Fibroblast of the aortic adventitia (primary cell): ENCODE results near the gene CHTOP. TPM values are rescaled to one million over a fixed set of nuclear protein-coding genes. Genes with fewer than 3 reads are reported as not detected.

Source experiments
- DNase-seq: peaks from one replicate; pipeline ENCODE4 v3.0.0-alpha.2; 2010; ENCODE audit warnings: low read depth
- H3K4me3 ChIP-seq: 2 replicates; pipeline ENCODE4 v1.5.1; 2011; ENCODE audit warnings: low read depth, mild to moderate bottlenecking, control low read depth, low read length, moderate library complexity
- small RNA-seq: library from RNA; depleted of rRNA; stranded (forward); fragments of <200 nt; gene quantifications from one replicate; pipeline ENCODE3, GENCODE V24; 2012
- total RNA-seq: library from RNA; depleted of rRNA; stranded (reverse); fragments of >200 nt; gene quantifications from 2 replicates; pipeline ENCODE4 v1.2.3, GENCODE V29; 2012; ENCODE audit warnings: low replicate concordance
- TF ChIP-seq, protein P1 (sequence below): IDR thresholded peaks from 2 replicates; pipeline ENCODE4 v1.5.1; 2011; ENCODE audit warnings: mild to moderate bottlenecking, low read length, control low read depth, inconsistent platforms; ENCODE audit not compliant: insufficient read depth

The CHTOP gene
- total RNA-seq, 1 donor, result 44.6 TPM

DNA sequence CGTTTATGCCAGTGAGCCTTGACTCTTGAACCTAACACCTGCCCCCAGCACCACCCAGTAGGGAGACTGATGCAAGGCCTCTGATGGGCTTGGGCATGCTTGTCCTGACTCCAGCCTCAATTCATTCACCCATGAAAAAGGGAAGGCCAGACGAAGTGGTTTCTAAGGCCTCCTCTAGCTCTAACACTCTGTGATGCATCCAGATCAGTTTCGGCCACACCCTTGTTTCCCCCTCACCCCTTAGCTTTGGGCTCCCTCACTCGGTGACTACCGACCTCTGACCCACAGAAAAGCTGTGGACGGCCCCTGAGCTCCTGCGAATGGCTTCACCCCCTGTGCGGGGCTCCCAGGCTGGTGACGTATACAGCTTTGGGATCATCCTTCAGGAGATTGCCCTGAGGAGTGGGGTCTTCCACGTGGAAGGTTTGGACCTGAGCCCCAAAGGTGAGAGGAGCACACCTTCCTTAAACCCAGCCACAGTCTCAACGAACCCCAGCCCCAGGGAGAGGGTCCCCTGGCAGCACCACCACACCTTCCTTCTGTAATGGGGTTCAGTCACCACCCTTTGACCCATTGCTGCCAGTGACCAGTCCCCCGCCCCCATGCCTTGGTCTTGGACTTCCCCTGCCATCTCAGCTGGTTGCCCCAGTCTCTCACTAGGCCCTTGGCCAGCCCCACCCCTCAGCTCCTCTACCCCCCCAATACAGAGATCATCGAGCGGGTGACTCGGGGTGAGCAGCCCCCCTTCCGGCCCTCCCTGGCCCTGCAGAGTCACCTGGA, 53.7 kb downstream of the CHTOP start:
- no peak for DNase-seq
- H3K4me3 ChIP-seq, result no peak overlapping the region
- TF ChIP-seq, protein P1, sequence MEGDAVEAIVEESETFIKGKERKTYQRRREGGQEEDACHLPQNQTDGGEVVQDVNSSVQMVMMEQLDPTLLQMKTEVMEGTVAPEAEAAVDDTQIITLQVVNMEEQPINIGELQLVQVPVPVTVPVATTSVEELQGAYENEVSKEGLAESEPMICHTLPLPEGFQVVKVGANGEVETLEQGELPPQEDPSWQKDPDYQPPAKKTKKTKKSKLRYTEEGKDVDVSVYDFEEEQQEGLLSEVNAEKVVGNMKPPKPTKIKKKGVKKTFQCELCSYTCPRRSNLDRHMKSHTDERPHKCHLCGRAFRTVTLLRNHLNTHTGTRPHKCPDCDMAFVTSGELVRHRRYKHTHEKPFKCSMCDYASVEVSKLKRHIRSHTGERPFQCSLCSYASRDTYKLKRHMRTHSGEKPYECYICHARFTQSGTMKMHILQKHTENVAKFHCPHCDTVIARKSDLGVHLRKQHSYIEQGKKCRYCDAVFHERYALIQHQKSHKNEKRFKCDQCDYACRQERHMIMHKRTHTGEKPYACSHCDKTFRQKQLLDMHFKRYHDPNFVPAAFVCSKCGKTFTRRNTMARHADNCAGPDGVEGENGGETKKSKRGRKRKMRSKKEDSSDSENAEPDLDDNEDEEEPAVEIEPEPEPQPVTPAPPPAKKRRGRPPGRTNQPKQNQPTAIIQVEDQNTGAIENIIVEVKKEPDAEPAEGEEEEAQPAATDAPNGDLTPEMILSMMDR, result no peak

DNA sequence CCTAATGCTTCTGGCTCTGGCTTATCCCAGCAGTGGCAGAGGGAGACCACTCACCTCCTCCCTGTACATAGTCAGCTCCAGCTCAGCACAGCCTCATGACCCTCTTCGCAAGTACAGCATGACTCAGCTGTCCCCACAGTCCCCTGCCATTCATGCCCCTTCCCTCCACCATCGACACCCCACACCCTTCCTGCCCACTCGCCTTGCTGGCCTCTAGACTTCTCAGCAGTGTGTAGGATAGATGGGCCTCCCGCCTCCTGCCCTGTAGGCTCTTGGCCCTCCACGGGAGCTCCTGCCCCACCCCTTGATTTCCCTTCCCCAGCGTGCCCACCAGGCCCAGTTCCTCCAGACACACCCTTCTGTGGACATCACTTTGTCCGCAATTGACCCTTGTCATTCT, 54.4 kb downstream of the CHTOP start:
- DNase-seq, result no peak
- TF ChIP-seq, protein P1, result no peak
- no peak overlapping the region for H3K4me3 ChIP-seq

DNA sequence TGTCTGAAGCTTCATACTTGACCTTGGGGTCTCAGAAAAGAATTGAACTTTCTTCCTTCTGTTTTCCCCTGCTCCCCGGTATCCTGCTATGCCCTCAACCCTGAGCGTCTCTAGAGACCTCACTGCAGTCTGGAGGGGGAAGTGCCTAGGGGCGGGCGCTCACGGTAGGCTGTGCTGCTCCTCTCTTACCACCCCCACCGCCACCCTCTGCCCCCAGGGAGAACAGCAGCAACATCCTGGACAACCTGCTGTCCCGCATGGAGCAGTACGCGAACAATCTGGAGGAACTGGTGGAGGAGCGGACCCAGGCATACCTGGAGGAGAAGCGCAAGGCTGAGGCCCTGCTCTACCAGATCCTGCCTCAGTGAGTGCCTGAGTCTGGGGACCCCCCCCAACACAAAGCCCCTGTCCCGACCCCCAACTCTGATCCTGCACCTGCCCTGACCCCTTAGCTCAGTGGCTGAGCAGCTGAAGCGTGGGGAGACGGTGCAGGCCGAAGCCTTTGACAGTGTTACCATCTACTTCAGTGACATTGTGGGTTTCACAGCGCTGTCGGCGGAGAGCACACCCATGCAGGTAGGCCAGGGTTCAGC, 55.0 kb downstream of the CHTOP start:
- no peak overlapping the region for H3K4me3 ChIP-seq
- TF ChIP-seq, protein P1, result no peak
- no peak for DNase-seq

DNA sequence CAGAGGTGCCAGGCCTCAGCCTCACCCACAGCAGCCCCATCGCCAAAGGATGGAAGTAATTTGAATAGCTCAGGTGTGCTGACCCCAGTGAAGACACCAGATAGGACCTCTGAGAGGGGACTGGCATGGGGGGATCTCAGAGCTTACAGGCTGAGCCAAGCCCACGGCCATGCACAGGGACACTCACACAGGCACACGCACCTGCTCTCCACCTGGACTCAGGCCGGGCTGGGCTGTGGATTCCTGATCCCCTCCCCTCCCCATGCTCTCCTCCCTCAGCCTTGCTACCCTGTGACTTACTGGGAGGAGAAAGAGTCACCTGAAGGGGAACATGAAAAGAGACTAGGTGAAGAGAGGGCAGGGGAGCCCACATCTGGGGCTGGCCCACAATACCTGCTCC, 59.6 kb downstream of the CHTOP start:
- TF ChIP-seq, protein P1, result no peak
- no peak for DNase-seq
- H3K4me3 ChIP-seq, result no peak overlapping the region

Small RNA genes lying within 50 kb of the gene (small RNA-seq; reads per million reads assigned to genes)
- gene MIR8083, result not detected

Other genes with a start within 250 kb of the CHTOP start
- not detected in 2 replicates for gene S100A8, start 243.0 kb upstream of the CHTOP start, total RNA-seq
- gene S100A7A, start 217.5 kb upstream of the CHTOP start, total RNA-seq, result not detected in 2 replicates
- not detected in 2 replicates for gene S100A7, start 173.4 kb upstream of the CHTOP start, total RNA-seq
- gene S100A6, start 98.1 kb upstream of the CHTOP start, total RNA-seq, result 681 and 1,303 TPM in 2 replicates
- gene S100A5, start 93.1 kb upstream of the CHTOP start, total RNA-seq, result 0.99 TPM in 1 of 2 replicates, not detected in the other
- 203 and 585 TPM in 2 replicates for gene S100A4, start 88.3 kb upstream of the CHTOP start, total RNA-seq
- gene S100A3, start 84.8 kb upstream of the CHTOP start, total RNA-seq, result 4.3 TPM in 1 of 2 replicates, not detected in the other
- 3.3 TPM in 1 of 2 replicates, not detected in the other for gene S100A2, start 68.2 kb upstream of the CHTOP start, total RNA-seq
- 159 and 406 TPM in 2 replicates for gene S100A16, start 20.9 kb upstream of the CHTOP start, total RNA-seq
- 0.18 TPM in 1 of 2 replicates, not detected in the other for gene S100A14, start 17.7 kb upstream of the CHTOP start, total RNA-seq
- gene S100A13, start 6.6 kb upstream of the CHTOP start, total RNA-seq, result 220 and 296 TPM in 2 replicates
- gene S100A1, start 5.6 kb upstream of the CHTOP start, total RNA-seq, result 0.54 and 2.9 TPM in 2 replicates
- 16.7 and 68.8 TPM in 2 replicates for gene SNAPIN, start 24.6 kb downstream of the CHTOP start, total RNA-seq
- 154 and 189 TPM in 2 replicates for gene ILF2, start 36.9 kb downstream of the CHTOP start, total RNA-seq
- gene NPR1, start 44.6 kb downstream of the CHTOP start, total RNA-seq, result 1.5 and 24.0 TPM in 2 replicates
- gene INTS3, start 94.0 kb downstream of the CHTOP start, total RNA-seq, result 49.0 and 55.8 TPM in 2 replicates
- 11.5 and 113 TPM in 2 replicates for gene SLC27A3, start 141.3 kb downstream of the CHTOP start, total RNA-seq